GM10266 (cell line): ENCODE results near the gene TAPBPL.

Source experiments
- DNase-seq: peaks from one replicate; pipeline ENCODE4 v3.0.0; 2012; ENCODE audit errors: extremely low spot score
- CTCF ChIP-seq: IDR thresholded peaks from 2 replicates; pipeline ENCODE4 v1.5.1; 2012; ENCODE audit warnings: mild to moderate bottlenecking, low read depth; ENCODE audit not compliant: control insufficient read depth, insufficient read depth; ENCODE audit errors: missing control alignments

Gene TAPBPL

GRCh38 chr12:6430124-6430989, 21.5 kb upstream of the TAPBPL start:
- DNase-seq, result no peak
- TF ChIP-seq CTCF, result no peak

GRCh38 chr12:6432991-6433390, 18.9 kb upstream of the TAPBPL start:
- no peak for TF ChIP-seq CTCF
- no peak for DNase-seq

GRCh38 chr12:6434205-6435140, 17.4 kb upstream of the TAPBPL start:
- no peak for TF ChIP-seq CTCF
- no peak for DNase-seq

GRCh38 chr12:6435961-6436715, 15.7 kb upstream of the TAPBPL start:
- no peak for TF ChIP-seq CTCF
- no peak for DNase-seq

GRCh38 chr12:6437586-6437985, 14.3 kb upstream of the TAPBPL start:
- no peak for DNase-seq
- TF ChIP-seq CTCF, result no peak

GRCh38 chr12:6438345-6438744, 13.5 kb upstream of the TAPBPL start:
- no peak for TF ChIP-seq CTCF
- no peak for DNase-seq
